AG04450 (cell line): ENCODE results near the gene SPEM1. TPM values are rescaled to one million over a fixed set of nuclear protein-coding genes. Genes with fewer than 3 reads are reported as not detected.

ENCODE experiments used
- CTCF ChIA-PET: fragments of 300-600, 350-600 bp; formaldehyde crosslinking; extraction: SDS; loops from one replicate; lab custom pipeline; 2022; ENCODE audit warnings: antibody characterized with exemption, inconsistent platforms; lab: Charles Lee
- POLR2A ChIA-PET: fragments of 350-600 bp; formaldehyde crosslinking; extraction: SDS; loops from one replicate; lab custom pipeline; 2021; ENCODE audit warnings: antibody characterized with exemption, inconsistent platforms; lab: Yijun Ruan, JAX
- DNase-seq: peaks from one replicate; pipeline ENCODE4 v3.0.0-alpha.2; 2011; ENCODE audit warnings: low read depth, low spot score
- H3K27ac ChIP-seq: one replicate; pipeline ENCODE4 v1.5.1; 2012; ENCODE audit warnings: low read depth, low read length, control low read depth
- H3K27me3 ChIP-seq: one replicate; pipeline ENCODE4 v1.6.0; 2012; ENCODE audit warnings: low read length; ENCODE audit not compliant: control insufficient read depth, insufficient read depth
- H3K4me3 ChIP-seq: 2 replicates; pipeline ENCODE4 v1.5.1; 2011; ENCODE audit warnings: mild to moderate bottlenecking, low read depth, low read length, control low read depth
- H3K9me3 ChIP-seq: 2 replicates; pipeline ENCODE4 v1.5.1; 2012; ENCODE audit warnings: low read length; ENCODE audit not compliant: control insufficient read depth, insufficient read depth
- polyA plus RNA-seq: library from polyadenylated mRNA; depleted of rRNA; stranded (reverse); fragments of >200 nt; gene quantifications from 2 replicates; pipeline ENCODE4 v1.2.3, GENCODE V29; 2011
- TF ChIP-seq, protein P1 (sequence below): IDR thresholded peaks from 2 replicates; pipeline ENCODE4 v1.5.1; 2011; ENCODE audit warnings: low read depth, low read length, control low read depth, inconsistent platforms

Gene SPEM1
- polyA plus RNA-seq, 1 experiment = not detected

DNA sequence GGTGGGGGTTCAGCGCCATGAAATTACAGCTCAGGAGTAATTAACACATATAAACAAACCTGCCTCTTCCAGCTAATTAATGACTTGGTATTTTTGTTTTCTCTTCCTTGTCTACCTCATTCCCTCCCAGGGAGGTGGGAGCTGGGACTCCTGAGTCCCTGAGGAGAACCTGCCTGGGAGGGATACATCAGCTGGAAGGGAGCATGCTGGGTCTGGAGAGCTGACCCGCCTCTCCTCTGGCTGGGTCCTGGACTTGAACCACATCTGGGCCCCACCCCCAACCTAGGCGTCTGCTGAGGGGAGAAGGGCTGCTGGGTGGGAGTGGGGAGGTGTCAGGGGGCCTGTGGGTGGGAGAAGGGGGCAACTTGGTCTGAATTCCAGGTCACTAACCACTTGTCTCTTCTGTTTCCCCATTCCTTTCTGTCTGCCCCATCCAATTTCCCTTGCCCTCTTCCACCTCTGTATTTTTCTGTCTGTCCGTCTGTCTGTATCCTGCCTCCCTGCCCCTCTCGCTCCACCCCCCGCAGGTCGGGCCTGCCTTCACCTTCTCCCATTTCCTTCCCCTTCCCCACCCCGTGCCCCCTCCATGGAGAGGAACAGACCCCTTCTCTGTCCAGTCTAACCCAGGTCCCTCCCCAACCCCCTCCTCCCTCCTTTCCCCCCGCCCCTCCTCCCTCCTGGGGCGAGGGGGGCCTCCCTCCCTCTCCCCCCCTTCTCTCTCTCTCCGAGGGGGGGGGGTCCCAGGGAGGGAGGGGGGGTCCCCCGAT lies 12.5 kb upstream of the SPEM1 start, which contains the start of gene NLGN2:
TSS of gene NLGN2 (plus strand) at position 361 of the 767 bp plus-strand sequence. CDS start 411 bp downstream, outside the sequence.
- CTCF ChIA-PET = interaction anchor here (1.7 kb wide), 1 partner anchor 153 kb away, joined by 7 read pairs; the partner anchor contains the start of gene SENP3
- TF ChIP-seq, protein P1, sequence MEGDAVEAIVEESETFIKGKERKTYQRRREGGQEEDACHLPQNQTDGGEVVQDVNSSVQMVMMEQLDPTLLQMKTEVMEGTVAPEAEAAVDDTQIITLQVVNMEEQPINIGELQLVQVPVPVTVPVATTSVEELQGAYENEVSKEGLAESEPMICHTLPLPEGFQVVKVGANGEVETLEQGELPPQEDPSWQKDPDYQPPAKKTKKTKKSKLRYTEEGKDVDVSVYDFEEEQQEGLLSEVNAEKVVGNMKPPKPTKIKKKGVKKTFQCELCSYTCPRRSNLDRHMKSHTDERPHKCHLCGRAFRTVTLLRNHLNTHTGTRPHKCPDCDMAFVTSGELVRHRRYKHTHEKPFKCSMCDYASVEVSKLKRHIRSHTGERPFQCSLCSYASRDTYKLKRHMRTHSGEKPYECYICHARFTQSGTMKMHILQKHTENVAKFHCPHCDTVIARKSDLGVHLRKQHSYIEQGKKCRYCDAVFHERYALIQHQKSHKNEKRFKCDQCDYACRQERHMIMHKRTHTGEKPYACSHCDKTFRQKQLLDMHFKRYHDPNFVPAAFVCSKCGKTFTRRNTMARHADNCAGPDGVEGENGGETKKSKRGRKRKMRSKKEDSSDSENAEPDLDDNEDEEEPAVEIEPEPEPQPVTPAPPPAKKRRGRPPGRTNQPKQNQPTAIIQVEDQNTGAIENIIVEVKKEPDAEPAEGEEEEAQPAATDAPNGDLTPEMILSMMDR = no peak
- no peaks in the 10 kb centered on the region; the same call in 1 of the 2 replicates for H3K9me3 ChIP-seq
- H3K27ac ChIP-seq = no peak within 1 kb of the TSS
- H3K27me3 ChIP-seq = no peaks in the 10 kb centered on the region
- peak within 1 kb of the TSS; percentile 86 for H3K4me3 ChIP-seq
- POLR2A ChIA-PET = no interaction called here
- no peak for DNase-seq

DNA sequence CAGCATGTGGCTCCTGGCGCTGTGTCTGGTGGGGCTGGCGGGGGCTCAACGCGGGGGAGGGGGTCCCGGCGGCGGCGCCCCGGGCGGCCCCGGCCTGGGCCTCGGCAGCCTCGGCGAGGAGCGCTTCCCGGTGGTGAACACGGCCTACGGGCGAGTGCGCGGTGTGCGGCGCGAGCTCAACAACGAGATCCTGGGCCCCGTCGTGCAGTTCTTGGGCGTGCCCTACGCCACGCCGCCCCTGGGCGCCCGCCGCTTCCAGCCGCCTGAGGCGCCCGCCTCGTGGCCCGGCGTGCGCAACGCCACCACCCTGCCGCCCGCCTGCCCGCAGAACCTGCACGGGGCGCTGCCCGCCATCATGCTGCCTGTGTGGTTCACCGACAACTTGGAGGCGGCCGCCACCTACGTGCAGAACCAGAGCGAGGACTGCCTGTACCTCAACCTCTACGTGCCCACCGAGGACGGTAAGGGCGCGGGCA lies 11.8 kb upstream of the SPEM1 start:
- H3K4me3 ChIP-seq = no peak overlapping the region
- no peak for DNase-seq
- no peaks in the 10 kb centered on the region for H3K27me3 ChIP-seq
- no peak overlapping the region for H3K27ac ChIP-seq
- H3K9me3 ChIP-seq = no peaks in the 10 kb centered on the region; the same call in 1 of the 2 replicates
- TF ChIP-seq, protein P1 = no peak
- ChIA-PET POLR2A (no interaction called here), CTCF (no interaction called here)

DNA sequence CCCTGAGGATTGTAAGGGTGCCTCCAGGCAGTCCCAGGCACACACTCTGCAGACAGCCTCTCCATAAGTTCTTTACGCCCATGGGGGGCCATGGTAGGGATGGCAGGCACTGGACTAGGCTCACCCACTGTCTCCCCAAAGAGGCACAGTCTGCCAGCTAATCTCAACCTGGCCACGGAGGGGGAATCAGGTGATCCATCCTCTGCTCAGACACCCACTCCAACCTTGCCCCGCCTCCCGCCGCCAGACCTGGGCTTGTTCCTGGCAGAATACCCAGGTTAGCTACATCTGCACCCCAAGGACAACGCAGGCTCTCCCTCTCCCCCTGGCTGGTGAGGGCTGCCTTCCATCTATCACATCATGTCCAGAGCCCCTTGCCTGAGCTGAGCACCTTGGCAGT lies 11.3 kb upstream of the SPEM1 start:
- ChIA-PET POLR2A (no interaction called here), CTCF (no interaction called here)
- no peak overlapping the region for H3K4me3 ChIP-seq
- no peak for DNase-seq
- TF ChIP-seq, protein P1 = no peak
- H3K9me3 ChIP-seq = no peaks in the 10 kb centered on the region; the same call in 1 of the 2 replicates
- H3K27ac ChIP-seq = no peak overlapping the region
- H3K27me3 ChIP-seq = no peaks in the 10 kb centered on the region

DNA sequence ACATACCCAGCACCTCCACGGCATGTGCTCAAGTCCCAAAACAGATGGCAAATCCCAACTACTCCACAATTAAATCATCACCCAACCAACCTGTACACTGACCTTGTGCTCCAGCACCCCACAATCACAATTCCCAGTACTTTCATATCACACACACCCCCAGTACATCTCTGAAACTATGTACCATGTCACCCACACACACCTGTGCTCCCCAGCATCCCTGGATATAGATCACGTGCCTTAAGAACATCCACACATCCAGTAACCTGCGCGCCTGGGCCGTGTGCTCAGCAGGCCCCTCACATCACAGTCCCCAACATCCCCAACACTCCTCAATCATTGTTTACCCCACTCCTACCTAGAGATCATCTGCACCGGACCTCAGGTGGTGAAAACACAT lies 10.4 kb upstream of the SPEM1 start:
- POLR2A ChIA-PET = no interaction called here
- CTCF ChIA-PET = no interaction called here
- Histone ChIP-seq H3K27me3 (no peaks in the 10 kb centered on the region), H3K4me3 (no peak overlapping the region), H3K9me3 (no peaks in the 10 kb centered on the region; the same call in 1 of the 2 replicates), H3K27ac (no peak overlapping the region)
- TF ChIP-seq, protein P1 = no peak
- no peak for DNase-seq
